Measurements from ENCODE around the gene ZNF577. TPM values are rescaled to one million over a fixed set of nuclear protein-coding genes. Genes with fewer than 3 reads are reported as not detected.

Gene ZNF577
- total RNA-seq, 1 donor from 2014 or later, result 2.8 TPM

DNA sequence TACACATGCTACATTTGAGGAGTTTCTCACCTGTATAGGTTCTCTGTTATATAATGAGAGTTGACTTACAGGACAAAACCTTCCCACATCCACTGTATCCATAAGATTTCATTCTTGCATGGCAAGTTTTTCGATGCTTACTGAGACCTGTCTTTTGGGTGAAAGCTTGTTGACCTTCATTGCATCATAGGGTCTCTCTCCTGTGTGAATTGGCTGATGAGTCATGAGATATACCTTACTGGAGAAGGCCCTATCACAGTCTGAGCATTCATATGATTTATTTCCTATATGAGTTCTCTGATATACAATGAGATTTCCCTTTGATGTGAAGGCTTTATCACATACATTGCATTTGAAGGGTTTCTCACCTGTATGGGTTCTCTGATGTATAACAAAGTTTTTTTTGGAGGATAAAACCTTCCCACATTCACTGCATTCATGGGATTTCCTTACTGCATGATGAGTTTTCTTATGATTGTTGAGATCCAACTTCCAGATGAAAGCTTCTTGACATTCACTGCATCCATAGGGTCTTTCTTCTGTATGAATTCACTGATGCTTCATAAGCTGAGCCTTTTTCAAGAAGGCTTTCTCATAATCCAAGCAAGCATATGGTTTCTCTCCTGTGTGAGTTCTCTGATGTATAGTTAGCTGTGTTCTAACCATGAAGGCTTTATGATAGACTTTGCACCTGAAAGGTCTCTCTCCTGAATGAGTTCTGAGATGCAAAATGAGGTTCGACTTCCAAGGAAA lies 25.7 kb downstream of the ZNF577 start:
- ATAC-seq, result no peak

DNA sequence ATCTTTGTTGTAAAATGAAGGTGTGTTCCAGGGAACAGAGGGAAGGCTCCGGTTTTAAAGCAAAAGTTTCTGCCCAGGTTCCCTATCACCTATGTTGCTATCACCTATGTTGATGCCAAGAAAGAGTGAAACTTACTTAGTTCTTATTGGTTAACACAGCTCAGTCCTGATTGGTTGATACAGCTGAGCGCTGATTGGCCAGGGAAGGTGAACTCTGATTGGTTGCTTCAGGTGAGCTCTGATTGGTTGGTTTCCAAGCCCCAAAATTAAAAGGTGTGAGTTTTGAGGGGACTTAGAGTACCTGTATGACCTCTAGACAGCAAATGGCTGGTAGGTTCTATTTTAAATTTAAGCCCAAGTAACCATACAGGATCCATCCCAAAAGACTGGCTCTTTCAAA lies 50.6 kb downstream of the ZNF577 start:
- ATAC-seq, result no peak

DNA sequence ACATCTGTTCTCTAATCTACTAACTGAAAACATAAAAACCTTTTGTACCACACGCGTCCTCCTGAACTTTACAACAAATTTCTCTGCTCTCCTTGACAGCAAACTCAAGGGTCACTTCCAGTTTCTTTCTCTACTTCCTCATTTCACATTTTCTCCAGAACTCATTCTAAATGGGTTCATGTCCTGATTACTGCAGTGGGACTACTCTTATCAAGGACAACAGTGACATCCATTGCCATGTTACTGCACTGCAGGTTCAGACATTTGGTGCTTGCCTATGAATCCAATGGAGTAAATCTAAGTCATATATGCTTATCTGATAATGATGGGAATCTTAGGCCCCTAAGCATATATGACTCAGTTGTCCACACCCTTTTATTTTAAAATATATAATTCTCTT lies 57.5 kb downstream of the ZNF577 start:
- no peak for ATAC-seq

DNA sequence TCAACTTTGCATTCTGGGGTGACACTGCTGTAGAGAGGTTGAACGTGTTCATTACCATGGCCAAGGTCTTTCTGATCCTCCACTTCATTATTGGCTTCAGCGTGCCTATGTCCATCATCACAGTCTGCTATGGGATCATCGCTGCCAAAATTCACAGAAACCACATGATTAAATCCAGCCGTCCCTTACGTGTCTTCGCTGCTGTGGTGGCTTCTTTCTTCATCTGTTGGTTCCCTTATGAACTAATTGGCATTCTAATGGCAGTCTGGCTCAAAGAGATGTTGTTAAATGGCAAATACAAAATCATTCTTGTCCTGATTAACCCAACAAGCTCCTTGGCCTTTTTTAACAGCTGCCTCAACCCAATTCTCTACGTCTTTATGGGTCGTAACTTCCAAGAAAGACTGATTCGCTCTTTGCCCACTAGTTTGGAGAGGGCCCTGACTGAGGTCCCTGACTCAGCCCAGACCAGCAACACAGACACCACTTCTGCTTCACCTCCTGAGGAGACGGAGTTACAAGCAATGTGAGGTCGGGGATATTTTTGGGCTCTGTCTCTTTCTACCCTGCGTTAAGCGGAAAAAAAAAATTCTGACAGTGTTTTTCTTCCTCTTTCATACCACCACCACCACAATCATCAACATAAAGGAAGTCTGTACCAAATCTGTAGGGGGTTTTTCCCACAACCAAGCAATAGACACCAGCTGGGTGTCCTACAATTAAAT lies 63.3 kb downstream of the ZNF577 start:
- no peak for ATAC-seq

DNA sequence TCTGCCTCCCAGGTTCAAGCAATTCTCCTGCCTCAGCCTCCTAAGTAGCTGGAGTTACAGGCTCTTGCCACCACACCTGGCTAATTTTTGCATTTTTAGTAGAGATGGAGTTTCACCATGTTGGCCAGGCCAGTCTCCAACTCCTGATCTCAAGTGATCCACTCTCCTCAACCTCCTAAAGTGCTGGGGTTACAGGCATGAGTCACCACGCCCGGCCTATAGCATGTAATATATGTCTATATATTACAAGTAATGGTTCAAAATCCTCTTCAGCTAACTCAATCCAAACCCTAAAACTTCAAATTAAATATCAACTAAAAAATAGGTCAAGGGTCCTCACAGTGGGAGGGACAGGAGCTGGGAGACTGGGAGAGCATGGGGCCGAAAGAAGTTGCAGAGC lies 64.8 kb downstream of the ZNF577 start:
- no peak for ATAC-seq

DNA sequence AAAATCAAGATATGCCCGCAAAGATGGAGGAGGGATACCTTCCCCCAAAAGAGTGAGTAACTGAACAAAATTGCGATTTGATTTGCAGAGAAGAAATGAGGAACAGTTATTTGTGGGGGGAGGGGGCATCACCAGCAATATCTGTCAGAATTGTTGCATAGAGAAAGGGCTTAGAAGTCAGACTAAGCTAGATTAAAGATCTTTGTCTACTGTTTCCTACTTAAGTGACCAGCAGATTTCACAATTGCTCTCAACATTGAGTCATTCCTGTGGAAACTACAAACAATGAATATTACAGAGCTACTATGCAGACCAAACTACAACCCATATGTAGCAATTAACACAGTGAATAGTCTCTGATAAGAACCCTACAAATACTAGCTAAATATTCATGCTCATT lies 65.4 kb downstream of the ZNF577 start:
- no peak for ATAC-seq

DNA sequence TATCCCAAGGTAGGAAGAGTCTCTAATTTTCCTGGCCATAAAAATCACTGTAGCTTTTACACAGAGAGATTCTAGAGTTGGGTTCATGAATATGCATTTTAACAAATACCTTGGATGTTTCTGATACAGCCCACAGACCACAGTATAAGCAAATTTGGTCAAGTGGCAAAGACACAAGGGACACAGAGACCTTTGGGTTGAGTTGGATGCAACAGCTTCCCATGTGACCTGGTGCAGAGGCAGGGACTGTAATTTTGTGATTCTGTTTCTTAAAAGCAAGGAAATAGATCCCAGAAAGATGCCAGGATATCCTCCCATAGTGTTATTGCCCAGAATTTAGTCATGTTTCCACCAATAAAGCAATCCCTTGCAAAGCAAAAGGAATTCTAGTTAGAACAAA lies 65.8 kb downstream of the ZNF577 start:
- no peak for ATAC-seq

DNA sequence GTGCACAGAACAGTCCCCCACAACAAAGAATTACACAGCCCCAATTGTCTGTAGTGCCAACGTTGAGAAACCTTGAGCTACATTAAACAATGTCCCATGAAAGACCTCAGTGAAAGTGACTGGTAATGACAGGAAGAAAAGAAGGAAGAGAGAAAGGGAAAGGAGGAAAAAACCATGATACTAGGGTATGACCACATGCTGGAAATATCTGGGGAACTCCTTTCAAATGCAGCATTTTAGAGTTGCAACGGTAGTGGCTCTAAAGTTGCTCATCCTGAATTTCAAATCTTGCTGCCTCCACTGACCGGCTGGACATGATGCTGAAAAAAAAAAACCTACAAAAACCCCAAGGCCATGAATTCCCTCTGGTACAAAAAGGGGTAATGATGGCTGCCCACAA lies 66.3 kb downstream of the ZNF577 start:
- ATAC-seq, result no peak

Other genes with a start within 250 kb of the ZNF577 start
- gene SIGLEC14, start 241.1 kb downstream of the ZNF577 start, total RNA-seq, result 0.80 TPM
- 3.0 TPM for gene SPACA6, start 194.6 kb downstream of the ZNF577 start, total RNA-seq
- not detected for gene HAS1, start 164.0 kb downstream of the ZNF577 start, total RNA-seq
- 1.2 TPM for gene FPR1, start 136.1 kb downstream of the ZNF577 start, total RNA-seq
- gene FPR2, start 126.8 kb downstream of the ZNF577 start, total RNA-seq, result 0.36 TPM
- 1.00 TPM for gene FPR3, start 92.8 kb downstream of the ZNF577 start, total RNA-seq
- gene ZNF649, start 17.1 kb upstream of the ZNF577 start, total RNA-seq, result 5.4 TPM
- gene ZNF613, start 39.5 kb upstream of the ZNF577 start, total RNA-seq, result 3.5 TPM
- gene ZNF350, start 98.9 kb upstream of the ZNF577 start, total RNA-seq, result 5.7 TPM
- gene ZNF615, start 120.3 kb upstream of the ZNF577 start, total RNA-seq, result 5.2 TPM
- 3.6 TPM for gene ZNF614, start 140.4 kb upstream of the ZNF577 start, total RNA-seq
- 5.9 TPM for gene ZNF432, start 160.9 kb upstream of the ZNF577 start, total RNA-seq
- 8.2 TPM for gene ZNF841, start 207.8 kb upstream of the ZNF577 start, total RNA-seq

All from esophagus mucosa (tissue), 1 donor.